ENCODE measurements around the gene HS6ST3.
A peak's percentile ranks its signal among the peaks of the same experiment; 100 is the strongest.

HS6ST3 gene

DNA sequence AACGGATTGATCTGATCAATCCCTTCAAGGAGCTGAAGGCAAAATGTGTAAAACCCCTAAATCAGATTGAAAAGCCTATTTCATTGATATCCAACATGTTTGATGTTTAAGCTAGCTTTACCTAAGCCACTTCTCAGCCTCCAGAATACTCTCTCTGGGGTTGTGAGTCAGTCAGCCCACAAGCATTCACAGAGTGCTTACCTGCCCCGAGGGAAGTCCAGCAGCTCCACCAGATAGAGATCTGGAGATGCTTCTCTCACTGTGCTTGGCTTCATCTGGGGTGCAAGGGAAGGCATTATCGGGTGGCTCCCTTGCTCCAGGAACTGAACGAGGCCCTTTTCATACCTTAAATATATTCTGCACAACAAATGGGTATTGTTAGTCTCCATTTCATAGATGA, 744.7 kb downstream of the HS6ST3 start:
- Histone ChIP-seq H3K4me1 (ENCODE audit: insufficient read depth, low read length) (no peaks in the 10 kb centered on the region), H3K9ac (ENCODE audit: low read depth, low read length) (no peak overlapping the region), H3K36me3 (ENCODE audit: insufficient read depth, low read length) (no peaks in the 10 kb centered on the region), H3K27ac (ENCODE audit: low read length) (no peak overlapping the region), H2AFZ (ENCODE audit: low read depth, low read length) (no peak overlapping the region), H3K27me3 (ENCODE audit: insufficient read depth, low read length, poor library complexity) (no peaks in the 10 kb centered on the region), H3K9me3 (ENCODE audit: insufficient read depth, low read length, severe bottlenecking) (no peaks in the 10 kb centered on the region), H3K4me2 (ENCODE audit: insufficient read depth, low read length) (no peak overlapping the region), H3K4me3 (ENCODE audit: low read depth in 1 of 2, low read length in 2 of 2) (no peak overlapping the region), H4K20me1 (ENCODE audit: insufficient read depth, low read length) (no peaks in the 10 kb centered on the region), H3K79me2 (ENCODE audit: insufficient read depth, low read length) (no peaks in the 10 kb centered on the region)
- no peak for TF ChIP-seq CTCF (IDR thresholded peaks at IDR 0.05; ENCODE audit: borderline replicate concordance, extremely low read depth, low read length, poor library complexity, severe bottlenecking)
- no peak for TF ChIP-seq EZH2 (IDR thresholded peaks at IDR 0.05; ENCODE audit: borderline replicate concordance, low read depth, low read length, severe bottlenecking)
- ATAC-seq (ENCODE audit: insufficient read depth, low read depth) (no peak), DNase-seq (no peak)

DNA sequence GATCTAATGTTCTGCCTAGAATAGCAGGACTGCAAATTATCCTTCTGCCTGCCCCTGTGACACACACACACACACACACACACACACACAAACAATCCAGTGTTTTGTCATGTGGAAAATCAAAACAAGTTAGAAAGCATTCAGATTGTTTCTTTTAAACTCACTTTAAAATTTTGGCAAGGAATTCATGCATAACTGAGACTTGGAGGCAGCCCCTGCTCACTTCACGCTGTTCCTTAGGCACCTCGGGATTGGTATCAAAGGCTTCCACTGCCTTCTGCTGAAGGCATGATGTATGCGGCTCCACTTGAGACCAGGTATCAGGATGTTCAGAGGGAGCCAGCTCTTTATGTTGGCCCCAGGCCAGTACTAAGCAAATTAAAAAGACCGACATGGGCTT, 745.6 kb downstream of the HS6ST3 start:
- no peaks in the 10 kb centered on the region for H3K4me1 ChIP-seq (ENCODE audit: insufficient read depth, low read length)
- H3K9ac ChIP-seq (ENCODE audit: low read depth, low read length): no peak overlapping the region
- H2AFZ ChIP-seq (ENCODE audit: low read depth, low read length): no peak overlapping the region
- TF ChIP-seq CTCF (IDR thresholded peaks at IDR 0.05; ENCODE audit: borderline replicate concordance, extremely low read depth, low read length, poor library complexity, severe bottlenecking) (no peak), EZH2 (IDR thresholded peaks at IDR 0.05; ENCODE audit: borderline replicate concordance, low read depth, low read length, severe bottlenecking) (no peak)
- no peaks in the 10 kb centered on the region for H3K79me2 ChIP-seq (ENCODE audit: insufficient read depth, low read length)
- H3K27ac ChIP-seq (ENCODE audit: low read length): no peak overlapping the region
- no peaks in the 10 kb centered on the region for H3K36me3 ChIP-seq (ENCODE audit: insufficient read depth, low read length)
- ATAC-seq (ENCODE audit: insufficient read depth, low read depth) (no peak), DNase-seq (no peak)
- no peaks in the 10 kb centered on the region for H3K27me3 ChIP-seq (ENCODE audit: insufficient read depth, low read length, poor library complexity)
- H3K4me2 ChIP-seq (ENCODE audit: insufficient read depth, low read length): no peak overlapping the region
- H3K4me3 ChIP-seq (ENCODE audit: low read depth in 1 of 2, low read length in 2 of 2): no peak overlapping the region
- no peaks in the 10 kb centered on the region for H3K9me3 ChIP-seq (ENCODE audit: insufficient read depth, low read length, severe bottlenecking)
- no peaks in the 10 kb centered on the region for H4K20me1 ChIP-seq (ENCODE audit: insufficient read depth, low read length)

- H3K4me3 ChIP-seq (ENCODE audit: low read depth in 1 of 2, low read length in 2 of 2): no peak overlapping the region
- no peak overlapping the region for H3K27ac ChIP-seq (ENCODE audit: low read length)
- no peak overlapping the region for H2AFZ ChIP-seq (ENCODE audit: low read depth, low read length)
- H3K4me2 ChIP-seq (ENCODE audit: insufficient read depth, low read length): no peak overlapping the region
- H4K20me1 ChIP-seq (ENCODE audit: insufficient read depth, low read length): no peaks in the 10 kb centered on the region
- H3K79me2 ChIP-seq (ENCODE audit: insufficient read depth, low read length): no peaks in the 10 kb centered on the region
- no peaks in the 10 kb centered on the region for H3K4me1 ChIP-seq (ENCODE audit: insufficient read depth, low read length)
- TF ChIP-seq EZH2 (IDR thresholded peaks at IDR 0.05; ENCODE audit: borderline replicate concordance, low read depth, low read length, severe bottlenecking) (no peak), CTCF (IDR thresholded peaks at IDR 0.05; ENCODE audit: borderline replicate concordance, extremely low read depth, low read length, poor library complexity, severe bottlenecking) (no peak)
- H3K27me3 ChIP-seq (ENCODE audit: insufficient read depth, low read length, poor library complexity): no peaks in the 10 kb centered on the region
- no peak for ATAC-seq (ENCODE audit: insufficient read depth, low read depth)
- no peak overlapping the region for H3K9ac ChIP-seq (ENCODE audit: low read depth, low read length)
- H3K9me3 ChIP-seq (ENCODE audit: insufficient read depth, low read length, severe bottlenecking): no peaks in the 10 kb centered on the region
- no peaks in the 10 kb centered on the region for H3K36me3 ChIP-seq (ENCODE audit: insufficient read depth, low read length)
- no peak for DNase-seq
These were observed 746.8 kb downstream of the HS6ST3 start for GRCh38 chr13:96836733-96837132.

DNA sequence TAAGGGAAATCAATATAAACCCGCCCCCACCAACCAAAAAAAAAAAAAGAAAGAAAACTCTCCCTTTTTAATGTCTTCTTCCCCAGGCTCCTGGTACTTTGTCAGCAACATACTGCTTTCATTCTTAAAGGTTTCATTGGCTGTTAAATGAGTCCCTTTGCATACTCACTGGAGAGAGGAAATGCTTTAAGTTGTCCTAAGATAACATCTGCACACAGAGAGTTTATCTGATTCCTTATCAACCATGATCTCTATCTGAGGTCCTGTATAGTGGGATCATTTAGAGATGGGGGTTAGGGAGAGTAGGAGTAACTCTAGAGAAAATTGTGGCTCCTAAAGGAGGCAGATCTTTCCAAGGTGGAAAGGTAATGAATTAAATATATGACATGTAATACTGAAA, 747.9 kb downstream of the HS6ST3 start:
- H3K27me3 ChIP-seq (ENCODE audit: insufficient read depth, low read length, poor library complexity): no peaks in the 10 kb centered on the region

More for the DNA sequence above, 747.9 kb downstream of the HS6ST3 start:
- no peak overlapping the region for H3K9ac ChIP-seq (ENCODE audit: low read depth, low read length)
- TF ChIP-seq CTCF (IDR thresholded peaks at IDR 0.05; ENCODE audit: borderline replicate concordance, extremely low read depth, low read length, poor library complexity, severe bottlenecking): no peak
- TF ChIP-seq EZH2 (IDR thresholded peaks at IDR 0.05; ENCODE audit: borderline replicate concordance, low read depth, low read length, severe bottlenecking): no peak
- no peaks in the 10 kb centered on the region for H3K9me3 ChIP-seq (ENCODE audit: insufficient read depth, low read length, severe bottlenecking)
- no peaks in the 10 kb centered on the region for H3K79me2 ChIP-seq (ENCODE audit: insufficient read depth, low read length)
- no peak overlapping the region for H3K4me2 ChIP-seq (ENCODE audit: insufficient read depth, low read length)
- no peaks in the 10 kb centered on the region for H4K20me1 ChIP-seq (ENCODE audit: insufficient read depth, low read length)
- no peak overlapping the region for H2AFZ ChIP-seq (ENCODE audit: low read depth, low read length)
- H3K36me3 ChIP-seq (ENCODE audit: insufficient read depth, low read length): no peaks in the 10 kb centered on the region
- ATAC-seq (ENCODE audit: insufficient read depth, low read depth) (peak; percentile 65), DNase-seq (no peak)
- H3K4me1 ChIP-seq (ENCODE audit: insufficient read depth, low read length): no peaks in the 10 kb centered on the region
- H3K27ac ChIP-seq (ENCODE audit: low read length): no peak overlapping the region
- H3K4me3 ChIP-seq (ENCODE audit: low read depth in 1 of 2, low read length in 2 of 2): no peak overlapping the region

Measured in DND-41 (cell line).